Calu3 (cell line): Measurements from ENCODE around the gene DNAJB1. TPM values are rescaled to one million over a fixed set of nuclear protein-coding genes. Genes with fewer than 3 reads are reported as not detected.

ENCODE experiments used
- BruUV-seq: library from RNA; stranded (reverse); fragments of 400-500 nt; replicated peaks from 2 replicates; lab custom pipeline; 2021; lab: Mats Ljungman, UMichigan
- CTCF ChIA-PET: fragments of 300-600 bp; sonication (Branson Sonifier 250); formaldehyde crosslinking; loops from one replicate; lab custom pipeline; 2022; ENCODE audit warnings: antibody characterized with exemption; lab: Charles Lee
- DNase-seq: peaks from one replicate; pipeline ENCODE4 v3.0.0; 2022
- H3K27ac Mint-ChIP-seq: one replicate; pipeline ENCODE4 v1.8.0; 2022; ENCODE audit warnings: mixed read lengths; ENCODE audit not compliant: unreplicated experiment
- H3K27me3 Mint-ChIP-seq: one replicate; pipeline ENCODE4 v1.8.0; 2022; ENCODE audit warnings: mixed read lengths; ENCODE audit not compliant: unreplicated experiment
- H3K36me3 Mint-ChIP-seq: one replicate; pipeline ENCODE4 v1.8.0; 2022; ENCODE audit warnings: mild to moderate bottlenecking, moderate library complexity, mixed read lengths; ENCODE audit not compliant: insufficient read depth, unreplicated experiment
- H3K4me1 Mint-ChIP-seq: one replicate; pipeline ENCODE4 v1.8.0; 2022; ENCODE audit warnings: mild to moderate bottlenecking, low read depth, mixed read lengths; ENCODE audit not compliant: unreplicated experiment
- H3K4me3 Mint-ChIP-seq: one replicate; pipeline ENCODE4 v1.8.0; 2022; ENCODE audit warnings: mild to moderate bottlenecking, low read depth, moderate library complexity, mixed read lengths; ENCODE audit not compliant: unreplicated experiment
- H3K9me3 Mint-ChIP-seq: one replicate; pipeline ENCODE4 v1.8.0; 2022; ENCODE audit warnings: low read depth, mixed read lengths; ENCODE audit not compliant: unreplicated experiment
- intact Hi-C: fragments of 100-400 bp; cut with micrococcal nuclease; formaldehyde crosslinking; loops from one replicate; pipeline ENCODE4 v1.10.0; 2022; ENCODE audit not compliant: unreplicated experiment
- total RNA-seq: library from RNA; stranded (reverse); gene quantifications from 2 replicates; pipeline ENCODE4 v1.2.3, GENCODE V29; 2022
- TF ChIP-seq, protein P1 (sequence below): fragments of 200-600 bp; IDR thresholded peaks from one replicate; pipeline ENCODE4 v1.8.0; 2022; ENCODE audit warnings: antibody characterized with exemption; ENCODE audit not compliant: unreplicated experiment

Gene DNAJB1
- total RNA-seq, 1 experiment from 2014 or later = 159 TPM

DNA sequence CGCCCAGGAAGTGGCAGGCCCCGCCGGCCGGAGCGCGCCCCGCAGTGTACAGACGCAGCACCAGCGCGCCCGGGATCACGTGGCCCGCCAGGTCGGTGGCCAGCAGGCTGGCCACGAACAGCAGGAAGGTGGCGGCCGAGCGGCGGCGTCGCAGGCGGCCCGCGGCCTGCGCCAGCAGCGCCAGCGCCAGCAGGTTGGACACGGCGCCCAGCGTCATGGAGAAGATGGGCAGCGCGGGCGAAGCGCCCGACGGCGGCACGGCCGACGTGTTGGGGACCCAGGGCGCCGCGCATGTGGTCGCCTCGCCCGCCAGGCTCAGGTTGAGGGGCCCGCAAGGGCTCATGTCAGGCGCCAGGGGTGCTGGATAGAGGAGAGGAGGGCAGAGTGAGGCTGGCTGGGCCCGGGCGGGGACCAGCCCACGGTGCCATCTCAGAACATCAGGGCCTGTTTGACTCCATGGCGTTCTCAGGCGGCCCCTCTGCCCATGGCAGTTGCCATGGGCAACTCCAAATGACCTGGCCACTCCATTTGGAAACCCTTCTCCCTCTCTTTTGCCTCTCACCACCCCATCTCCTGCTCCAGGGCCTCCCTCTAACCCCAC lies 44.1 kb downstream of the DNAJB1 start:
- no peaks in the 10 kb centered on the region for H3K9me3 Mint-ChIP-seq
- CTCF ChIA-PET = no interaction called here
- no peak for DNase-seq
- intact Hi-C loops = no loop called here
- H3K27ac Mint-ChIP-seq = peak overlapping the region; percentile 62
- no peaks in the 10 kb centered on the region for H3K27me3 Mint-ChIP-seq
- H3K36me3 Mint-ChIP-seq = peaks cover 72% of the 10 kb centered on the region
- TF ChIP-seq, protein P1, sequence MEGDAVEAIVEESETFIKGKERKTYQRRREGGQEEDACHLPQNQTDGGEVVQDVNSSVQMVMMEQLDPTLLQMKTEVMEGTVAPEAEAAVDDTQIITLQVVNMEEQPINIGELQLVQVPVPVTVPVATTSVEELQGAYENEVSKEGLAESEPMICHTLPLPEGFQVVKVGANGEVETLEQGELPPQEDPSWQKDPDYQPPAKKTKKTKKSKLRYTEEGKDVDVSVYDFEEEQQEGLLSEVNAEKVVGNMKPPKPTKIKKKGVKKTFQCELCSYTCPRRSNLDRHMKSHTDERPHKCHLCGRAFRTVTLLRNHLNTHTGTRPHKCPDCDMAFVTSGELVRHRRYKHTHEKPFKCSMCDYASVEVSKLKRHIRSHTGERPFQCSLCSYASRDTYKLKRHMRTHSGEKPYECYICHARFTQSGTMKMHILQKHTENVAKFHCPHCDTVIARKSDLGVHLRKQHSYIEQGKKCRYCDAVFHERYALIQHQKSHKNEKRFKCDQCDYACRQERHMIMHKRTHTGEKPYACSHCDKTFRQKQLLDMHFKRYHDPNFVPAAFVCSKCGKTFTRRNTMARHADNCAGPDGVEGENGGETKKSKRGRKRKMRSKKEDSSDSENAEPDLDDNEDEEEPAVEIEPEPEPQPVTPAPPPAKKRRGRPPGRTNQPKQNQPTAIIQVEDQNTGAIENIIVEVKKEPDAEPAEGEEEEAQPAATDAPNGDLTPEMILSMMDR = no peak
- BruUV-seq = no TSS peak
- H3K4me1 Mint-ChIP-seq = peaks cover 13% of the 10 kb centered on the region
- no peak overlapping the region for H3K4me3 Mint-ChIP-seq

DNA sequence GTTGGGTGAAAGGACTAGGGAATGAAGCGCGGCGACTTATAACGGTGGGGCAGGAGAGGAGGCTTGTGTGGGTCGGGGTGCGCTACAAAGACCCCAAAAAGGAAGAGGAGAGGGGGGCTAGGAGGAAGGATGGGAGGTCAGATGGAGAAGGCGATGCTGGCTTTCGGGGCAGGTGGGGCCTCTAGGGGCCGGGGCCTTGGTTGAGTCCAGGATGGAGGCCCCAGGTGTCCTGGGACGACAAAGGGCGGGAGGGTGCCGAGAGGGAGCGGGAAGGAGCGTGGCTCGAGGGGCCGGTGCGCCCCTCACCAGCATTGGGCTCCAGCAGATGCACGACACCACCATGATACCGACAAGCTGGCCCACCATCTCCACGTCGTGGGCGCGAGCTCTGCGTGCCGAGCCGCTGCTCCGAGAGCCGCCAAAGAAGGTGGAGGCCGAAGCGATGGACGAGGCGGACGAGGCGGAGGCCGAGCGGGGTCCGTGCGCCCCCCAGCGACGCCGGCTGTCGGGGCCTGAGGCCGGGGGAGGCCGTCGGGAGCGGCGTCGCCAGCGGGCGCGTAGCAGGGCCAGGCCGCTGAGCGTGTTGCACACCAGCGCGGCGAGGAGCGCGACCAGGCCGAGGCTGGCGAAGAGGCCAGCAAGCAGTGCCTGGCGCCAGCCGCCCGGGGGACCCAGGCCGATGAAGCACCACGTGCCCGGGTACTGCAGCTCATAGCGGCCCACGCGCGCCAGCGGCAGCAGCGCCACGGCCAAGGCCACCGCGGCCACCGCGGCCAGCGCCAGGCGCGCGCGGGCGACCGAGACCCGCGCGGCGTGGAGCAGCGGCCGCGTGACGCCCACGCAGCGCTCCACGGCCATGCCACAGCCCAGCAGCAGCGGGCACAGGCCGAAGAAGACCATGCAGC lies 44.9 kb downstream of the DNAJB1 start:
- peaks cover 65% of the 10 kb centered on the region for H3K36me3 Mint-ChIP-seq
- CTCF ChIA-PET = interaction anchor here (0.5 kb wide), 1 partner anchor 115 kb away, joined by 6 read pairs; no protein-coding TSS in a partner anchor
- intact Hi-C loops = no loop called here
- no TSS peak for BruUV-seq
- H3K27ac Mint-ChIP-seq = peak overlapping the region; percentile 26
- H3K27me3 Mint-ChIP-seq = no peaks in the 10 kb centered on the region
- peaks cover 13% of the 10 kb centered on the region for H3K4me1 Mint-ChIP-seq
- DNase-seq = no peak
- TF ChIP-seq, protein P1 = no peak
- no peak overlapping the region for H3K4me3 Mint-ChIP-seq
- H3K9me3 Mint-ChIP-seq = no peaks in the 10 kb centered on the region

DNA sequence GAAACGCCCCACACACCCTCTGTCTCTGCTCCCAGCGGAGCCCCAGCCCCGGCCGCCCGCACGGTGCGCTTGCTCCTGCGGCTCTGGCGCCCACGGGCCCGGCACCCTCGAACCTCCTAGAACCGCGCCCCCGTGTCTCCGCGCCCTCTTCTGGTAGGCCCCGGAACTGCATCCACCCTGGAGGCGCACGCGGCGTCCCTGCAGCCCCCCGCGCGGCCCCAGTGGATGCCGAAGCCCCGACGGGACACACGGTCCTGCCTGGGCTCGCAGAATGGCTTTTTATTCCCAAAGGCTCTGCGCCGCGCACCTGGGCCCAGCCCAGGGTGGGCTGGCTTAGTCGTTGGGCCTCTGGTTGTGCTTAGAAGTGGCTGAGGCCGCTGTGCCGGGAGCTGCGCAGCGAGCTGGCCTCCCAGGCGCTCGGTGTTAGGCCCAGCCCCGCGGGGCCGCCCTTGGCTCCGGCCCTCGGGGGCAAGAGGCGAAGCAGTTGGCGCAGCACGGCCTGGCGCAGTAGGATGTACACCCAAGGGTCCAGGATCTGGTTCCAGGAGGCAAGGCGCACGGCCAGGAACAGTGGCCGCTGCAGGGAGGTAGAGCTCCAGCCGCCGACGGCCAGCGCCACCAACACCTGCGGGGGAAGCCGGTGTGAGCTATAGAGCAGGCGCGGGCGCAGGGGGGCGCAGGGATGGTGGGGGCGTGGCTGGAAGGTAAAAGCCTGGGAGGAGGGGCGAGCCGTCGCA lies 45.8 kb downstream of the DNAJB1 start:
- Mint-ChIP-seq H3K4me1 (peaks cover 13% of the 10 kb centered on the region), H3K9me3 (no peaks in the 10 kb centered on the region), H3K4me3 (peak overlapping the region; percentile 24), H3K27ac (peak overlapping the region; percentile 26), H3K36me3 (peaks cover 60% of the 10 kb centered on the region), H3K27me3 (no peaks in the 10 kb centered on the region)
- intact Hi-C loops = no loop called here
- CTCF ChIA-PET = interaction anchor here (0.5 kb wide), 1 partner anchor 116 kb away, joined by 6 read pairs; no protein-coding TSS in a partner anchor
- peak; percentile 69 for DNase-seq
- TF ChIP-seq, protein P1 = peak; percentile 90
- no TSS peak for BruUV-seq

DNA sequence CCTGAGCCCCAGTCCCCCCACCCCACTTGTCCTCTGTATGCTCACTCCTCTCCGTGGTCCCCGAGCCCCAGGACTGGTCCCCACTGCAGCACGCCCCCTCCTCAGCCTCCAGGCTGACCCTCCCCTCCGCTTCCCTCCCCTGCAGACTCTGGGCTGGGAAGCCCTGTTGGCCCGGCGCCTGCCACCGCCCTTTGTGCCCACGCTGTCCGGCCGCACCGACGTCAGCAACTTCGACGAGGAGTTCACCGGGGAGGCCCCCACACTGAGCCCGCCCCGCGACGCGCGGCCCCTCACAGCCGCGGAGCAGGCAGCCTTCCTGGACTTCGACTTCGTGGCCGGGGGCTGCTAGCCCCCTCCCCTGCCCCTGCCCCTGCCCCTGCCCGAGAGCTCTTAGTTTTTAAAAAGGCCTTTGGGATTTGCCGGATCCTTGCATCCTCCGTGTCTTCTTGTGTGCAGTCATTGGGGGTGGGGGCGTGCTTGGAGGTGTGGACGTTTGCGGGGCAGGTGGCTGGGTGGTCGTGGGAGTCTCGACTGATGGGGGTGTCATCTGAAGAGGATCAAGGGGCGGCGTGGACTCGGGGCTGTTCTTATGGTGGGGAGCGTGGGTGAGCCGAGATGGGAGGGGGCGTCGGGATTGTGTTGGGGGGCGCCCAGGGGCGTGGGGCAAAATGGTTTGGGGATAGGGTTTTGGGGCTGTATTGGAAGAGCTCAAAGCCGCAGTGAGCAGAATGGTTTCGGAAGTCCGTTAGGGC lies 46.6 kb downstream of the DNAJB1 start:
- CTCF ChIA-PET = no interaction called here
- no peak overlapping the region for H3K27ac Mint-ChIP-seq
- peak overlapping the region; percentile 24 for H3K4me3 Mint-ChIP-seq
- TF ChIP-seq, protein P1 = no peak
- BruUV-seq = no TSS peak
- H3K36me3 Mint-ChIP-seq = peaks cover 58% of the 10 kb centered on the region
- H3K4me1 Mint-ChIP-seq = peaks cover 8% of the 10 kb centered on the region
- no peaks in the 10 kb centered on the region for H3K9me3 Mint-ChIP-seq
- DNase-seq = no peak
- no peaks in the 10 kb centered on the region for H3K27me3 Mint-ChIP-seq
- intact Hi-C loops = no loop called here
